ENCODE results near the gene VAX1.

- no peak for TF ChIP-seq CTCF (IDR thresholded peaks at IDR 0.05; ENCODE audit: extremely low read depth in 1 of 2, insufficient read depth in 1 of 2, low read depth in 1 of 2, low read length in 2 of 2)
- no peak for TF ChIP-seq MAX (IDR thresholded peaks at IDR 0.05; ENCODE audit: insufficient read depth, insufficient read length)
- TF ChIP-seq JUN (IDR thresholded peaks at IDR 0.05; ENCODE audit: borderline replicate concordance, insufficient read depth, insufficient read length, low read depth), result no peak
- TF ChIP-seq MYC (IDR thresholded peaks at IDR 0.05; ENCODE audit: low read depth, low read length), result no peak
- no peak for TF ChIP-seq POLR2A (IDR thresholded peaks at IDR 0.05; ENCODE audit: low read depth, low read length)
- TF ChIP-seq POLR2AphosphoS5 (IDR thresholded peaks at IDR 0.05; ENCODE audit: insufficient read depth, low read depth, low read length), result no peak
Measured at GRCh38 chr10:117163954-117164548, 26.0 kb upstream of the VAX1 start.
